Activated CD8-positive, alpha-beta memory T cell treated with anti-CD3 and anti-CD28 coated beads for 48 hours (primary cell): ENCODE data around the gene SLC2A1.

Source experiments
- DNase-seq, 3 experiments: peaks; one replicate each; pipeline ENCODE4 v3.0.0-alpha.2; 2020; ENCODE audit warnings: low read depth in 2 of 3, low spot score in 2 of 3

SLC2A1 gene

GRCh38 chr1:42979896-42980800 lies 21.5 kb upstream of the SLC2A1 start:
- no peak for DNase-seq

- DNase-seq = no peak
Observed at GRCh38 chr1:42979036-42979430, 20.4 kb upstream of the SLC2A1 start.

- no peak for DNase-seq
Observed at GRCh38 chr1:42978317-42979035, 19.8 kb upstream of the SLC2A1 start.

GRCh38 chr1:42977653-42978052 lies 19.0 kb upstream of the SLC2A1 start:
- DNase-seq = no peak

- no peak for DNase-seq
Observed at GRCh38 chr1:42975561-42976225, 17.0 kb upstream of the SLC2A1 start.

DNA sequence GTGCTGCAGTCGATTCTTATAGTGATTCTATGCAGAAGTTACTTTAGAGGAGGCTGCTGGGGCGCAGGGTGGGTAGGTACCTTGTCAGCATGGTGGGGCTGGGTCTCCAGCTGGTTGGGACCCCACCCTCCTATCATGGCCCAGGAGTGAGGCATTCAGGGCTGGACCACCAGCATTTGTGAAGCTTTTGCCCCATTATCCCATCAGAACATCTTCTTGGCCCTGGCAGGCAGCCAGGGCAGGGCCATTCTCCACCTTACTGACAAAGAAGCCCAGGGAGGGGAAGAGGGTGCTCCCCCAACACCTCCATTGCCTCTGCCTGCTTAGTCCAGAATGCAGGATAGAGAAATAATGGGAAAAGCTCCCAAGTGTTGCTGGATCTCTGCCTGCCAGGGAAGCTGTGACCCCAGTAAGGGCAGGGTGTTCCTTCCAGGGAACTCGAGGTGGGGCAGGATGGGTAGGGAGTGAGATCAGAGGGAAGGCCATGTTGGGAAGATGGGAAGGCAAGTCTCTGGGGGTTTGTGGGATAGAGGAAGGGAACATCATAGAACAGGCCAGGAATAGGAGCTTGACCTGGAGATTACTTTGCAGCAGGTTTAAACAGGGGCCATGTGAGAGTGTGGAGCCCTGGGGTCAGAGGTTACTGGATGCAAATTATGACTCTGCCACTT lies 16.2 kb upstream of the SLC2A1 start:
- no peak for DNase-seq

- no peak for DNase-seq
Observed at GRCh38 chr1:42973799-42974198, 15.1 kb upstream of the SLC2A1 start.

GRCh38 chr1:42973286-42973685 lies 14.6 kb upstream of the SLC2A1 start:
- no peak for DNase-seq

- DNase-seq = no peak
Observed at GRCh38 chr1:42971841-42972291, 13.2 kb upstream of the SLC2A1 start.

- DNase-seq = no peak
Observed at GRCh38 chr1:42970143-42970542, 11.5 kb upstream of the SLC2A1 start.

GRCh38 chr1:42968654-42969053 lies 10.0 kb upstream of the SLC2A1 start:
- DNase-seq = no peak

DNA sequence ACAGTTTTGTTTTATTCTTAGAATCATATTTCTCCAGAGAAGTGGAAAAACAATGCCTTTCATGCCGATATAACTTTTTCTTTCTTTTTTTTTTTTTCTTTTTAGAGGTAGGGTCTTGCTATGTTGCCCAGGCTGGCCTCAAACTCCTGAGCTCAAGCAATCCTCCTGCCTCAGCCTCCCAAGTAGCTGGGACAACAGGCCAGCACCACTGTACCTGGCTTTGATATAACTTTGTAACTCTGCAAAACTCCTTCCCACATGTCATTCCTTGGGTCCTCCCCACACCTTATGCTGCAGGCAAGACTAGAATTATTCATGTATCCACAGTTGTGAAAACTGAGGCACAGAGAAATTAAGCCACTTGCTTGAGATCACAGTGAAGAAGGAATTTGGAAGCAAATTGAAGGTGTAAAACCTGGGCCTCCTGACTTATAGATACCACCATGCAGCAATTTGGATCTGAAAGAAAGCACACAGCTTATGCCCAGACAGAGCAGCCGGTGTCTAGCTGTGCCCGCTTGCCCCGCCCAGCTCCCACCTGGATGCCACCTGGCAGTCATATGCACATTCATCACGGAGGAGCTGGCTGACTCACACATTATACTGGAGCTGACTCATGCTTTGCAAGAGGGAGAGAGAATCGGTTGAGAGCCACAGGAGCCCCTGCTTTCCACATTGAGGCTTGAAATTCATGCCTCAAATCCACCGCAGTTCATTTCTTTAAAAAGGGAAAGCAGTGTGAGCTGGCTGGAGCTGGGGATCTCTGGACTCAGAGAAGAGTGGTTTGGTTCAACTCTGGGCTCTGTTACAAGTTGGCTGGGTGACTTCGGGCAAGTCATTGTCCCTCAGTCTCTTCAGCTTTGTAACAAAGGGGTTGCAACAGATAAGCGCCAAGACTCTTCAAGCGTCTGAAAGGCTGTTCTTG lies 8.3 kb upstream of the SLC2A1 start:
- no peak for DNase-seq

GRCh38 chr1:42965378-42965777 lies 6.7 kb upstream of the SLC2A1 start:
- DNase-seq = no peak

- no peak for DNase-seq
Observed at GRCh38 chr1:42964044-42964812, 5.6 kb upstream of the SLC2A1 start.

GRCh38 chr1:42963378-42964043 lies 4.8 kb upstream of the SLC2A1 start:
- DNase-seq = no peak

DNA sequence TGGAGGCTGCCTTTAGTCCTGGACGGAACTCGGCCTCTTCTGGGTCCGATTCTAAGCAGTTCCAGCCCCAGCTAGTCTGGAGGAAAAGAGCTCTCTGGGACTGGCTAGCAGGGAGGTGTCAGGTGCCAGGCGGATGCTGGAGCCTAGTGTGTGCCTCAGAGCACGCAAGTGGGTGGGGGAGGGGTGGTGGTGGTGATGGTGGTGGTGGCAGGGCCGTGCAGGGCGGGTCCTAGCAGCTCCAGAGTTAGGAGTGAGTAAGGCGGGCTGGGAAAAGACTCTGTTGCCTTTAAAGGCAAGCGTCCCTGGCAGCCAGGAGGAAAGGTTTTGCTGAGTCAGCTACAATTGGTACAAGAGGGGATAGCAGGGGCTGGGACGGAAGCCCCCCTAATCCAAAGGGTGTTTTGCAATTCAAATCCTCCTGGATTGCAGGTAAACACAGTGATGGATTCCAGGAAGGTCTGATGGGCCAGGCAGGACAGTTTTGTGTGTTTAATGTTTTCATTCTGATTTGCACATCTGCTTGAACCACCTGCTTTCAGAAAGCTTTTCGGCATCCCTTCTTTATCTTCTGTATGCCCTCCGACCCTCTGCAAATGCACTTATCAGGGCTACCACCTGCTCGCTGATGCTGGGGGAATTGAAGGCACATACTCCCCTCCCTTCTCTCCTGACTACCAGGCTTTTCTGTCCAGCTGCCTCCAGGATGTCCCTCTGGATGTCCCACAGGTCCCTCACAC lies 4.1 kb upstream of the SLC2A1 start:
- no peak for DNase-seq

DNA sequence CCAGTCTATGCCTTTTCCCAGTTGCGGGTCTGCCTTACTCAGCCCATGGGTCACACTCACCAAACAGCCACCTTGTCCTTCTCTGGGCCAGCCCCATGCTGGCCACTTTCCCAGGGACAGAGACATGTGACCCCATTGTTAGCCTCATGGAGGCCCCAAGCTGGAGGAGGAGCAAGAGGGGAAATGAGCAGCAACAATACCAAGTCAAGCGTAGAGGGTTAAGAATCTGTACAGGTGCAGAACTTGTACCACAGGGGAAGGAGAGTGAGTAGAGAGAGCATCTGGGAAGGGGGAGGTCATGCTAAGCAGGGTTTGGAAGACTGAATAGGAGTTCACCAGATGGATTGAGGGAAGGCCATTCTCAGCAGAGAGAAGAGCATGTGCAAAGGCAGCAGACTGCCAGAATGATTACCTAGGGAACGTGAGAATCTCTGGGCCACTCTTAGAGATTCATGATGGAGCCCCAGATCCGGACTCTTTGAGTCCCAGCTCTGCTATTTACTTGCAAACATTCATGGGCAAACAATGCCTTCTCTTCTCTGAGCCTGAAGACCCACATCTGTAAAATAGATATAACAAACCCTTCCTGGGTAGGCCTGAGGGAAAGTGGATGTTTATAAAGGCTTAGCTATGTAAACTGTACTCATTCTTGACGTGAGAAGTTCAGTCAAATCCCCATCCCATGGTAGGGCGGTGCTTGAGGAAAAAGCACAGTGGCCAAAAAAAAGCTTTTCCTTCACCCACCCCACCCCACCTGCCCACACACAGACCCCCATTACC lies 2.8 kb upstream of the SLC2A1 start:
- DNase-seq = no peak
